SH-SY5Y (cell line): ENCODE data around the gene MAP1LC3A.

ENCODE experiments used
- GATA2 ChIP-seq: IDR thresholded peaks from 2 replicates; pipeline ENCODE4 v1.6.1; 2011; ENCODE audit warnings: mild to moderate bottlenecking, low read depth, low read length
- GATA3 ChIP-seq: IDR thresholded peaks from 2 replicates; pipeline ENCODE4 v1.6.1; 2011; ENCODE audit warnings: low read depth, mild to moderate bottlenecking, low read length, moderate library complexity

DNA sequence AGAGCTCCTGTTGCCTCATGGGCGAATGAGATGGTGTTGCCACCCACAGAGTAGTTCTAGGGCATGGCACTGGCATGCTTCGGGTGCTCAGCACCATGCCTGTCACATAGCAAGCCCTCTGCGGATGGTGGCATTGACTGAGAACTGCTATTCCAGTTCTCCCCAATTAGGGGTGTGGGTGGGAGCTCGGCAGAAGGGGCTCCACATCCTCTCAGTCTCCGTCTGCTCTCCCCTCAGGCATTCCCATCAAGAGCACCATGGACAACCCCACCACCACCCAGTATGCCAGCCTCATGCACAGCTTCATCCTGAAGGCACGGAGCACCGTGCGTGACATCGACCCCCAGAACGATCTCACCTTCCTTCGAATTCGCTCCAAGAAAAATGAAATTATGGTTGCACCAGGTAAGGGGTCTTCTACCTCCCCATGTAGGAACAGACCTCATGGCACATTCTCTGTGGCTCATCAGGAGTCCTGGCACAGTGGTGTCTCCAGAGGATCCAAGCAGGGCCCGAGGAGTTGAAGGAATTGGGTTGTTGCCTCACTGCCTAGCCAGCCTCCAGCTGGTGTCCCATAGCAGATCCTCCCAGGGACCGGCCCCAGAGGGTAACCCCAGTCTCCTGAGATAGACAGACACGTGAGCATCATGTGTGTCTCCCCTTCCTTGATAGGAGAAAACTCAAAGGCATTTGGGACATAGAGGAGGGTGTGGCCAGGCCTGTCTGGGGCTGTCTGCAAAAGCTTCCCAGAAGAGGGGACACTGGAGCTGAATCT is 23.9 kb upstream of the MAP1LC3A start:
- TF ChIP-seq GATA2 (no peak), GATA3 (no peak)
